Activated B cell treated with CpG ODN at 0.5 μM for 24 hours (primary cell): ENCODE results near the gene UXS1. TPM values are rescaled to one million over a fixed set of nuclear protein-coding genes. Genes with fewer than 3 reads are reported as not detected.
A peak's percentile ranks its signal among the peaks of the same experiment; 100 is the strongest.
"Not testable (repeated sequence)": the region's sequence is repeated elsewhere in the genome, so short reads cannot be mapped to it uniquely, and the experiment has no call there.

Experiments used
- ATAC-seq: fragments of 200-7000 bp; cut with Tn5 transposase; one replicate; pipeline ENCODE4 v1.10.0; 2021; ENCODE audit warnings: low read depth, mild to moderate bottlenecking, moderate library complexity
- CTCF ChIA-PET: fragments of 350-600 bp; sonication (Branson Sonifier 250); formaldehyde crosslinking; loops from one replicate; lab custom pipeline; 2021; ENCODE audit warnings: antibody characterized with exemption; lab: Charles Lee
- POLR2A ChIA-PET: fragments of 350-600 bp; sonication (Branson Sonifier 250); formaldehyde crosslinking; loops from one replicate; lab custom pipeline; 2021; ENCODE audit warnings: antibody characterized with exemption; lab: Charles Lee
- DNase-seq: peaks from one replicate; pipeline ENCODE4 v3.0.0; 2022
- H3K27ac Mint-ChIP-seq: one replicate; pipeline ENCODE4 v1.8.0; 2020; ENCODE audit warnings: mixed read lengths
- H3K27me3 Mint-ChIP-seq: one replicate; pipeline ENCODE4 v1.8.0; 2021; ENCODE audit warnings: mixed read lengths
- H3K36me3 Mint-ChIP-seq: one replicate; pipeline ENCODE4 v1.8.0; 2021; ENCODE audit warnings: low read depth, mixed read lengths
- H3K4me1 Mint-ChIP-seq: one replicate; pipeline ENCODE4 v1.8.0; 2021; ENCODE audit warnings: mixed read lengths
- H3K4me3 Mint-ChIP-seq: one replicate; pipeline ENCODE4 v1.8.0; 2020; ENCODE audit warnings: mild to moderate bottlenecking, mixed read lengths
- H3K9me3 Mint-ChIP-seq: one replicate; pipeline ENCODE4 v1.8.0; 2020; ENCODE audit warnings: mixed read lengths
- CTCF ChIP-seq: fragments of 200-600 bp; IDR thresholded peaks from one replicate; pipeline ENCODE4 v1.8.0; 2022; ENCODE audit warnings: antibody characterized with exemption, mild to moderate bottlenecking
- intact Hi-C: fragments of 100-400 bp; cut with micrococcal nuclease; formaldehyde crosslinking; loops from one replicate; pipeline ENCODE4 v1.15.1; 2024
- total RNA-seq: library from RNA; stranded (reverse); gene quantifications from 2 replicates; pipeline ENCODE4 v1.2.3, GENCODE V29; 2022

UXS1 gene
- 20.0 and 24.2 TPM in 2 replicates for total RNA-seq

DNA sequence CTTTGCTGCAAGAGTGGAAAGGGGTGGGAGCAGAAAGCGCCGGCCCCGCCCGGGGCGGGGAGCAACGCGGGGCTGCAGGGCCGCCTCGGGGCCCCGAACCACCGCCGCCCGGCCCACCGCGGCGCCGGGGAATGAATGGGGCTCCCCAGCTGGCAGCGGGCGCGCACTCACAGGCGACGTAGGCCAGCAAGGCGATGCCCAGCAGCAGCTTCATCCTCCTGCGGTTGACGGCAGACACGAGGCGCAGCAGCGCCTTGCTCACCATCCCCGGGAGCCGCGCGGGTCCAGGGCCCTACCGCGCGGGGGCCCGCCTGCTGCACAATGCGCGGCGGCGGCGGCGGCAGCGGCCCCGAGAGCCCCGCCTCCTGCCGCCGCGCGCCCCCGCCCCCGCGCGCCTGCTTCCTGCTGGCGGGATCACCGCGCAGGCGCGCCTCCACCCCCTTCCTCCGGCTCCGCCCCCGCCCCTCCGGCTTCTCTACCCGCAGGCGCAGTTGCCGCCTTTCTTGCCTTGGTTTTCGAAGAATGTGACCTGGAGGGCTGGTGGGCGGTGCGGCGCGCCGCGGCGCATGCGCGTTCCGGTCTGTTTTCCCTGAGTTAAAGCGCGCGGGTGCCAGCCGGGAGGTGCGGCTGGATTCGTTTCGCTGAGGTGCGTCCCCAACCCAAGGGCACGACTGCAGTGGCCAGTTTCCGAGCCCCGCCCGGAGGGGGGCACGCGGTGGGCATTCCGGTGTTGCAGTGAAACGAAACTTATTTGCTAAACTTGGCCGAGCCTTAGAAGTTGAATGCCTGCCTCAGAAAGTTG lies at the start of gene UXS1:
Gene UXS1, minus strand, starts transcription at position 325 of the 802 bp plus-strand sequence. Its CDS starts 60 bp downstream, at position 265.
- POLR2A ChIA-PET: interaction anchor here (0.9 to 5.9 kb wide), 4 partner anchors 33 to 87 kb away, joined by 3 to 34 read pairs (median 4); no protein-coding TSS in a partner anchor
- CTCF ChIA-PET: no interaction called here
- peaks cover 3% of the 10 kb centered on the region for H3K36me3 Mint-ChIP-seq
- intact Hi-C loops: loop anchor here (1.0 to 10.0 kb wide), 9 partner anchors 17 to 1217 kb away; partner anchors contain the start of gene C2orf49
- ATAC-seq (peak; percentile 81), DNase-seq (peak; percentile 98)
- no peaks in the 10 kb centered on the region for H3K9me3 Mint-ChIP-seq
- TF ChIP-seq CTCF: no peak
- H3K27me3 Mint-ChIP-seq: no peaks in the 10 kb centered on the region
- peak within 1 kb of the TSS; percentile 91 for H3K27ac Mint-ChIP-seq
- H3K4me1 Mint-ChIP-seq: peaks cover 42% of the 10 kb centered on the region
- H3K4me3 Mint-ChIP-seq: peak within 1 kb of the TSS; percentile 95

DNA sequence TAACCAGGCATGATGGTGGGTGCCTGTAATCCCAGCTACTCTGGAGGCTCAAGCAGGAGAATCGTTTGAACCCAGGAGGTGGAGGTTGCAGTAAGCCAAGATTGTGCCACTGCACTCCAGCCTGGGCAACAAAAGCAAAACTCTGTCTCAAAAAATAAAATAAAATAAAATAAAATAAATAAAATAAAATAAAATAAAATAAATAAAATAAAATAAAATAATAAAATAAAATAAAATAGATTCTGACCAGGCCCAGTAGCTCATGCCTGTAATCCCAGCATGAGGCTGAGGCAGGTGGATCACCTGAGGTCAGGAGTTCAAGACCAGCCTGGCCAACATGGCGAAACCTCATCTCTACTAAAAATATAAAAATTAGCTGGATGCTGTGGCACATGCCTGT lies 45.4 kb upstream of the UXS1 start:
- H3K4me1 Mint-ChIP-seq, POLR2A ChIA-PET, H3K27ac Mint-ChIP-seq, H3K36me3 Mint-ChIP-seq, intact Hi-C loops, ATAC-seq, H3K4me3 Mint-ChIP-seq, CTCF ChIA-PET, H3K27me3 Mint-ChIP-seq, DNase-seq: not testable (repeated sequence)
- peaks cover 14% of the 10 kb centered on the region for H3K9me3 Mint-ChIP-seq

- H3K27me3 Mint-ChIP-seq, H3K27ac Mint-ChIP-seq, H3K4me1 Mint-ChIP-seq, ATAC-seq, intact Hi-C loops, CTCF ChIA-PET, H3K36me3 Mint-ChIP-seq, POLR2A ChIA-PET, H3K4me3 Mint-ChIP-seq, DNase-seq: not testable (repeated sequence)
- H3K9me3 Mint-ChIP-seq: peaks cover 22% of the 10 kb centered on the region
These were observed 41.3 kb upstream of the UXS1 start for GRCh38 chr2:106235392-106235791.

DNA sequence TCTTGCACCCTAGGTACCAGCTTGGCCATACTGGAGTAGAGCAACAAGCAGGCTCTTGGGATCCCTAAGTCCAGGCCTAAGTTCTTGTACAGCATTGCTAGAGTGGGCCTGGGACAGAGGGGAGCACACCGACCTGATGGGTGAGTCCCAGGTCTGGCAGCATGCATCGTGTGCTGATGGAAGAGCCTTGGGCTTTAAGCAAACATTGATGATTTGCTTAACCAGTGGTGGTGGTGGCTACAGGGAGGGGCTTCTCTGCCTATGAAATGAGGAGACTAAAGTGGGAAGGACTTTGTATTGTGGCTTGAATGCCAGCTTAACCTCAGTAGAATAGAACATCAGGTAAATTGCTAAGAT lies 39.2 kb upstream of the UXS1 start:
- Mint-ChIP-seq H3K4me1 (no peaks in the 10 kb centered on the region), H3K4me3 (no peak overlapping the region), H3K9me3 (peaks cover 22% of the 10 kb centered on the region), H3K27me3 (peaks cover 9% of the 10 kb centered on the region), H3K36me3 (peaks cover 4% of the 10 kb centered on the region), H3K27ac (no peak overlapping the region)
- ATAC-seq: no peak
- ChIA-PET CTCF (no interaction called here), POLR2A (no interaction called here)
- intact Hi-C loops: no loop called here
- no peak for DNase-seq
- no peak for TF ChIP-seq CTCF

DNA sequence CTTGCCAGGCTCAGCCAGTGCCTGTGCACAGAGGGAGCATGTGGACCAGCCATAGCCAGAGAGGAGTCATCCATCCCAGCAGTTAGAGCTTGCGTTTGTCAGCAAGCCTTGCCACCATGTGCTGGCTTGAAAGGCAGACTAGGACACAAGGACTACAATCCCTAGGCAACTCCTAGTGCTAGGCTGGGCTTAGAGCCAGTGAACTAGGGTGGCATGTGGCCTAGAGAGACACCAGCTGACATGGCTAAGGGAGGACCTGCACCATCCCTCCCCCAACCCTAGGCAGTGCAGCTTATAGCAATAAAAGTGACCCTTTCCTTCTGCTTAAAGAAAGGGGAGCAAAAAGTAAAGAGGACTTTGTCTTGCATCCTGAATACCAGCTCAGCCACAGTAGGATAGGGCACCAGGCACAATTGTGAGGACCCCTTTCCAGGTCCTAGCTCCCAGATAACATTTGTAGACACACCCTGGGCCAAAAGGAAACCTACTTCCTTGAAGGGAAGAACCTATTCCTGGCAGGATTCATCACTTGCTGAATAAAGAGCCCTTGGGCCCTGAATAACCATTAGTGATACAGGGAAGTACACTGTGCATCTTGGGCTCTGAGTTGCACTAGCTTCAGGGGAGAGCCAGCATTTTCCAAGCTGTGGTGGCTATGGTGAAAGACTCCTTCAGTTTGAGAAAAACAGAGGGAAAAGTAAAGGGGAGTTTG lies 38.7 kb upstream of the UXS1 start:
- Mint-ChIP-seq H3K36me3 (peaks cover 4% of the 10 kb centered on the region), H3K4me3 (no peak overlapping the region), H3K27ac (no peak overlapping the region), H3K4me1 (no peaks in the 10 kb centered on the region), H3K27me3 (peaks cover 9% of the 10 kb centered on the region), H3K9me3 (peaks cover 22% of the 10 kb centered on the region)
- intact Hi-C loops: no loop called here
- ATAC-seq (no peak), DNase-seq (no peak)
- ChIA-PET POLR2A (no interaction called here), CTCF (no interaction called here)
- no peak for TF ChIP-seq CTCF

DNA sequence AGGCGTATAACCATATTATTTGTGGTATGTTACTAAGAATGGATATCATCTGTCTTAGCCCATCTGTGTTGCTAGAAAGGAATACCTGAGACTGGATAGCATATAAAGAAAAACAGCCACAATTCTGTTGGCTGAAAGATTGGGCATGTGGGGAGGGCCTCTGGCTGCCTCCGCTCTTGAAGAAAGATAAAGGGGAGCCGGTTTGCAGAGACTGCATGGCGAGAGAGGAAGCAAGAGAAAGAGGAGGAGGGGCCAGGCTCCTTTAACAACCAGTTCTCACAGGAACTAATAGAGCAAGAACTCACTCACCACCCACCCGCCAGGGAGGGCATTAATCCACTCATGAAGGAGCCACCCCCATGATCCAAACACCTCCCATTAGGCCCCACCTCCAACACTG lies 29.2 kb upstream of the UXS1 start:
- Mint-ChIP-seq H3K9me3 (no peaks in the 10 kb centered on the region), H3K27me3 (peaks cover 3% of the 10 kb centered on the region), H3K36me3 (no peaks in the 10 kb centered on the region), H3K4me1 (no peaks in the 10 kb centered on the region), H3K27ac (no peak overlapping the region), H3K4me3 (no peak overlapping the region)
- ChIA-PET CTCF (no interaction called here), POLR2A (no interaction called here)
- no peak for TF ChIP-seq CTCF
- intact Hi-C loops: no loop called here
- DNase-seq (no peak), ATAC-seq (no peak)

GRCh38 chr2:106222057-106222456 lies 28.0 kb upstream of the UXS1 start:
- CTCF ChIA-PET, intact Hi-C loops, H3K9me3 Mint-ChIP-seq, H3K27ac Mint-ChIP-seq, POLR2A ChIA-PET, H3K36me3 Mint-ChIP-seq, H3K4me1 Mint-ChIP-seq, DNase-seq, ATAC-seq, H3K4me3 Mint-ChIP-seq, H3K27me3 Mint-ChIP-seq: not testable (repeated sequence)
